ENCODE data around the gene CASP4. TPM values are rescaled to one million over a fixed set of nuclear protein-coding genes. Genes with fewer than 3 reads are reported as not detected.

The CASP4 gene
- total and polyA plus RNA-seq, 2 of the 4 experiments (the other 2 are of a cell fraction) = 82.5 to 91.9 TPM

GRCh38 chr11:104973616-104974015 is 5.2 kb upstream of the CASP4 start:
- Histone ChIP-seq H3K9me3 (ENCODE audit: control insufficient read depth, insufficient read depth, low read length) (peaks cover 10% of the 10 kb centered on the region), H4K20me1 (ENCODE audit: insufficient read depth, low read length) (no peaks in the 10 kb centered on the region), H3K36me3 (ENCODE audit: control insufficient read depth, insufficient read depth, low read length) (no peaks in the 10 kb centered on the region), H3K27me3 (ENCODE audit: control insufficient read depth, insufficient read depth, low read length) (no peaks in the 10 kb centered on the region), H2BK5ac (ENCODE audit: low read depth, low read length, poor library complexity, severe bottlenecking) (no peak overlapping the region), H3K4me2 (ENCODE audit: low read depth, low read length) (no peak overlapping the region), H3K9ac (ENCODE audit: low read depth, low read length) (no peak overlapping the region), H2BK120ac (ENCODE audit: low read depth, low read length) (no peak overlapping the region), H4K8ac (ENCODE audit: low read depth in 2 of 2, low read length in 2 of 2) (no peak overlapping the region), H3K79me1 (ENCODE audit: low read depth in 1 of 2, low read length in 2 of 2) (no peaks in the 10 kb centered on the region; a peak in 1 of 4 replicates), H3K9me1 (ENCODE audit: insufficient read depth, low read length) (no peaks in the 10 kb centered on the region), H3K4me3 (ENCODE audit: insufficient read depth, low read depth, low read length) (no peak overlapping the region), H3K4ac (ENCODE audit: low read depth, low read length) (no peak overlapping the region), H2AK9ac (replicated peaks; ENCODE audit: low read depth, low read length, poor library complexity) (no peak overlapping the region), H3K23ac (ENCODE audit: low read depth, low read length) (no peak overlapping the region), H3K14ac (replicated peaks; ENCODE audit: low read depth, low read length) (no peak overlapping the region), H3K56ac (ENCODE audit: extremely low read depth, insufficient read depth, low read length) (no peak overlapping the region), H2AK5ac (ENCODE audit: low read depth, low read length) (no peak overlapping the region), H2BK20ac (ENCODE audit: low read depth, low read length) (no peak overlapping the region), H3K27ac (ENCODE audit: insufficient read depth, low read length) (no peak overlapping the region), H3K18ac (ENCODE audit: low read depth, low read length) (no peak overlapping the region), H3K4me1 (ENCODE audit: control insufficient read depth, insufficient read depth, low read length) (peaks cover 6% of the 10 kb centered on the region; the same call in 1 of the 2 replicates), H4K91ac (ENCODE audit: insufficient read depth, low read depth, low read length) (no peak overlapping the region), H2BK15ac (ENCODE audit: low read depth, low read length) (no peak overlapping the region), H4K5ac (ENCODE audit: low read depth, low read length) (no peak overlapping the region), H2AFZ (replicated peaks; ENCODE audit: low read length, poor library complexity) (no peak overlapping the region)
- dilution Hi-C loops (cut with HindIII; ENCODE audit: low sequenced_read_pairs, unreplicated experiment) (no loop called here), in situ Hi-C loops (cut with MboI; ENCODE audit: low sequenced_read_pairs) (no loop called here), intact Hi-C loops (cut with micrococcal nuclease) (no loop called here)
- DNase-seq (no peak), ATAC-seq (ENCODE audit: low read depth) (no peak)
- TF ChIP-seq NFE2L2 (IDR thresholded peaks at IDR 0.05; ENCODE audit: low read depth, low read length) = no peak
- no peak for TF ChIP-seq CTCF (conservative IDR thresholded peaks at IDR 0.05; ENCODE audit: low read depth, low read length)
- TF ChIP-seq MAZ (IDR thresholded peaks at IDR 0.05; ENCODE audit: borderline replicate concordance, low read depth, low read length) = no peak
- no peak for TF ChIP-seq RAD21 (IDR thresholded peaks at IDR 0.05; ENCODE audit: low read length)
- TF ChIP-seq SMC3 (IDR thresholded peaks at IDR 0.05; ENCODE audit: low read depth, low read length) = no peak
- TF ChIP-seq CHD1 (IDR thresholded peaks at IDR 0.05; ENCODE audit: low read depth, low read length) = no peak
- no peak for TF ChIP-seq MAFK (IDR thresholded peaks at IDR 0.05; ENCODE audit: low read depth, low read length)
- TF ChIP-seq FOS (IDR thresholded peaks at IDR 0.05; ENCODE audit: low read depth, low read length) = no peak
- no peak for TF ChIP-seq CEBPB (IDR thresholded peaks at IDR 0.05; ENCODE audit: low read depth, low read length)
- TF ChIP-seq ELK1 (IDR thresholded peaks at IDR 0.05; ENCODE audit: borderline replicate concordance, low read depth, low read length) = no peak
- no peak for TF ChIP-seq USF2 (IDR thresholded peaks at IDR 0.05; ENCODE audit: low read depth, low read length)
- TF ChIP-seq POLR2A (IDR thresholded peaks at IDR 0.05; ENCODE audit: low read depth, low read length) = no peak
- TF ChIP-seq RFX5 (IDR thresholded peaks at IDR 0.05; ENCODE audit: low read depth, low read length) = no peak
- CTCF ChIA-PET = interaction anchor here (0.6 kb wide), 1 partner anchor 418 kb away, joined by 3 read pairs; no protein-coding TSS in a partner anchor
- WGBS, 2 experiments (ENCODE audit: extremely low coverage in 2 of 2, insufficient read length in 1 of 2) = no CpG with 5 or more reads among the region's 2 CpGs
- no TSS peak for BruUV-seq (replicated peaks)
- POLR2A ChIA-PET (ENCODE audit: unreplicated experiment) = no interaction called here
